SHP77 (cell line): Measurements from ENCODE around the gene TAF11L2.
"Not testable (repeated sequence)": the region's sequence is repeated elsewhere in the genome, so short reads cannot be mapped to it uniquely, and the experiment has no call there.

ENCODE experiments used
- DNase-seq, 2 experiments: peaks; one replicate each; lab custom pipeline; 2025; lab: John Stamatoyannopoulos, UW

The TAF11L2 gene

GRCh38 chr5:17526504-17526903 lies 28.5 kb downstream of the TAF11L2 start:
- DNase-seq, result not testable (repeated sequence)

- not testable (repeated sequence) for DNase-seq
Measured at GRCh38 chr5:17528369-17528768, 30.3 kb downstream of the TAF11L2 start, which contains the start of gene TAF11L6. Gene TAF11L6, plus strand, starts transcription at chr5:17528669.
